Ramos (cell line): ENCODE data around the gene OPCML.

Experiments used
- in situ Hi-C: fragments of 300-500 bp; cut with MboI; formaldehyde crosslinking; loops from one replicate; pipeline ENCODE4 v1.14.3; 2022; ENCODE audit warnings: low sequenced_read_pairs; ENCODE audit not compliant: unreplicated experiment

The OPCML gene

DNA sequence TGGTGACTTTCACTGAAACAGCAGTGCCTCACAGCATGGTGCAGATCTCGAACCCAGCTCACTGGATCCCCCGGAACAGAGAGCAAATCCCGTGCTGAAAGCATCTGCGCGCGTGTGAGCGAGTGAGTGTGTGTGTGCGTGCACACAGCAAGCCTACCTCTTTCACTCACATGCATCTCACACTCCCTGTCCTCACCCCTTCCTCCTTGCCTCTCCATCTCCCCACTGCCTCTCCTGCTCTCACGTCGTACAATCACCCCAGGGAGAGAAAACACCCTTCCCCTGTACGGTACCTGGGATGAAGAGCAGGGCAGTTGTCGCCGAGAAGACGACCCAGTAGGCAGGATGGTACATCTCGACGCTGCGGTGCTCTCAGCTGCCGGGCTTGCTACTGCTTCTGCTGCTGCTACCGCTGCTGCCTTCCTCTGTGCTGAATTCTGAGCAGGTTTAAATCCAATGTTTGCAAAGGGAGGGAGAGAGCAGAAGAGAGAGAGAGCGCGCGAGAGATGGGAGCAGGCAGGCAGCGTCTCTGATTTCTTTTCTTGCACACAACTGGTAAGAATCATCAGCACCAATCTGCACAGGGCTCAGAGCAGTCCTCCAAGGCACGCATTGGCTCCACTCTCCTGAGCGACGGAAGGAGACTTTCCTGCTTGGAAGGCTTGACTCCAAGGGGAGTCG lies at the start of gene OPCML:
OPCML (minus strand) TSS at position 531 of the 681 bp plus-strand sequence.
- in situ Hi-C loops, result no loop called here

GRCh38 chr11:133581091-133581490 lies 48.8 kb upstream of the OPCML start:
- in situ Hi-C loops, result no loop called here

GRCh38 chr11:133579165-133580031 lies 47.1 kb upstream of the OPCML start:
- in situ Hi-C loops, result no loop called here

DNA sequence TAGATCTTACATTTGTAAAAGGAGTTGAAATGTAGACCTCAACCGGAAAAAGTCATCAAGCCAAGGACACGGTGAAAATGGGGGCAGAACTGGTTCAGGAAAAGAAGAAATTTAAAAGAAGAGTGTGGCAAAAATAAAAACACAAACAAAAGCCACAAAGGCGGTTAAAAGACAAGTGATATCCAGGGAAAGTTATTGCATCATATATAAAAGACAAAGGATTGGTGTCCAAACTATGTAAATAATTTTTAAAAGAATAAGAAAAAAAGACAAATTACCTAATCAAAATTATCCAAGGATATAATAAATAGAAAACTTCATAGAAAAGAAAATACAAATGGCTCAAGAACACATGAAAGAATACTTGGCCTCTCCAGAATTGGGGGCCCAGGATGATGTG lies 45.1 kb upstream of the OPCML start:
- in situ Hi-C loops, result no loop called here

DNA sequence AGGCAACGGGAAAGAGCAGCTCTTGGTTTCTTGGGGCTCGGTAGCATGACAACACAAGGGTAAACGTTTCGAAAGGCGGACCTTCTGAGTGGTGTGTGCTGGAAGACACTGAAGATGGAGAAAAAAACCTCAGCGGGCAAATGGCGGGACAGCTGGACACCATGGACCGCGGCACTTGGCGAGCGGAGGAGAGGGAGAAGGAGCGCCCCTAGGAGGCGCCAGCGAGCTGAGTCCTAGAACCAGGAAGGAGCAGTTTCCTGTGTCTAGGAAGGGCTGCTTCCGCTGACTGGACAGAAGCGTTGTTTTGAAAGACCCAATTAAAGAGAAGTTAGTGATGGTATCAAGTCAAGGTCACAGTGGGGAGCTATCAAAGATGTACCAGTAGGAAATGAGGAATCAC lies 44.0 kb upstream of the OPCML start:
- in situ Hi-C loops, result no loop called here

GRCh38 chr11:133573081-133573480 lies 40.8 kb upstream of the OPCML start:
- in situ Hi-C loops, result no loop called here

DNA sequence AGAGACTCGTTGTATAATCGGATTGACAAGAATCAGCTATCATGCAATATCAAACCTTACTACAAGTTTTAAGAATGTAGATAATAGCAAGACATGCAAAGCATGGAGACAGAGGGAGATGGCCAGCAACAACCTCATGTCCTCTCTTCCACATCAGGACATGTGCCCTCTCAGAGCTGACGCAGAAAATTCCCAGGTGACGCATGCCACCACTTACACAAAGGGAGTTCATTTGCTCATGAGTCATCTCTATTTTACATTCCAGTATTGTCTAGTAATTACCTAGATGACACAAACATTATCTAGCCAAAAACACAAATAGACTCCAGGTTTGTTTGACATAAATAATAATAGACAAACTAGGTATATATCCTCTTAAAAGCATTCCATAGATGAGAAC lies 38.1 kb upstream of the OPCML start:
- in situ Hi-C loops, result no loop called here

- in situ Hi-C loops, result no loop called here
These were observed 31.3 kb upstream of the OPCML start for GRCh38 chr11:133563505-133564025.

DNA sequence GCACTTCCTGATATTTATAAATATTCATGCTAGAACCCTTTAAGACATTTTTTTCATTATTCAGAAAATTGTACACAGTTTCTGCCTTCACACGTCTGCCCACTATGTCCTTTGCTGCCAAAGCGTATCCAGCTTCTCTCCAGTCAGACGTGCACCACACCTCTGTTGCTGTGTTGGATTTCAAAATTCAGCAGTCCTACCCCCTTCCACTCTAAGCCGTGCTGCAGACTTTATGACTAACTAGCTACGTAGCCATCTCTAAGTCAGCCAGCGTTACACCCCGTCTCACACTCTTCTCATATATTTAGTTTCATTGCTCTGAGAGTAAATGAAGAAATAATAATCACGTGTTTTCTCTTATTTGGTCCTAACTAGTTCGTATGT lies 28.2 kb upstream of the OPCML start:
- in situ Hi-C loops, result no loop called here

- in situ Hi-C loops, result no loop called here
These were observed 27.7 kb upstream of the OPCML start for GRCh38 chr11:133559833-133560471.

DNA sequence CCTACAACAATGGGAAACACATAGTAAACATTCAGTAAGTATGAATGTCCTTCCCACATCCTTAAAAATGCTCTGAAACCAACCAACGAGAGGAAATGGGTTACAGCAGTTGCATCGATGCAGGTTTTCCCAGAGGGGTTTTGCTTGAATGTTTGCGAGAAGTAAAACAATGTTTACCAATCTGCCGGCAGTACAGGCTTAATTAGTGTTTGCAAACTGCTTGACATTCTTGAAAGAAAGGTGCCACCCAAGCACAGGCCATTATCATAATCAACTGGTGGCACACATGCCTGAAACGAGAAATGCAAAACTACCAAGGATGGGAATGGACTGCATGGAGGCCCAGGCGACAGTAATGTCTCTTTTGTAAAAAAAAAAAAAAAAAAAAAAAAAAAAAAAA lies 27.1 kb upstream of the OPCML start:
- in situ Hi-C loops, result no loop called here

DNA sequence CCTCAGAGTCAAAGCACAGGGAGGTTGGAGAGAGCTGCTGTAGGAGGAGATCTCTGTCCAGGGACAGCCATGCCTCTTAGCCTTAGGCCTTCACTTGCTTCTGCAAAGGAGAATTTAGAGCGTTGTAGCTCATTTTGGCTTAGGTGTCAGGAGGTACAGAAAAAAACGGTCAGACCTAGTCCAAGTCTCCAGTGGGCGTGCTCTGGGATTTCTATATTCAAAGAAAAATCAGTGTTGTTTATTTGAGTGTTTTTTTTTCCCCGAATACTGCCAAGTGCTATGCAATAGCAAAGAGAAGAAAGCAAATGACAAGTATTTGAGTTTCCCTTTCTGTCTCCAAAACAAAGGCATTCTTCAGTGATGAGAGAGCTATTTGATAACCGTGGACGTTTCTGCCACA lies 22.7 kb upstream of the OPCML start:
- in situ Hi-C loops, result no loop called here

- in situ Hi-C loops, result no loop called here
These were observed 21.8 kb upstream of the OPCML start for GRCh38 chr11:133553885-133554740.

GRCh38 chr11:133552938-133553337 lies 20.6 kb upstream of the OPCML start:
- in situ Hi-C loops, result no loop called here

DNA sequence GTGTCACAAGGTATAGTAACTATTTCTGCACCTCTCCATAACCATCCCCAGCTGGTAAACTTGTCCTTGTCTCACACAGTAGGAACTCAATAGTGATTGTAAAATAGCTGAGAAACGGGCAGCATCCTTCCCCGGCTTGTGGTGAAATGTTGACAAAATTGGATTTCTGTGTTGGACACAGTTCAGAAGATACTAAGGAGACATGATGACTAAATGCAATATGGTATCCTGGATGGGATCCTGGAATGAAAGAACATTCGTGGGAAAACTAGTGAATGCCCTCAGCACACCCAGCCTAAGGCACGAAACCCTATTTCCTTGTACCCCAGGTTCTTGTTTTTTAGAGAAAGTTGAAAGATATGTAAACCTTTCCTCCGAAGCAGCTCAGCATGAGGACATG lies 18.8 kb upstream of the OPCML start:
- in situ Hi-C loops, result no loop called here

- in situ Hi-C loops, result no loop called here
These were observed 17.5 kb upstream of the OPCML start for GRCh38 chr11:133549826-133550225.

- in situ Hi-C loops, result no loop called here
These were observed 16.3 kb upstream of the OPCML start for GRCh38 chr11:133548641-133549040.

- in situ Hi-C loops, result no loop called here
These were observed 15.7 kb upstream of the OPCML start for GRCh38 chr11:133547808-133548494.

GRCh38 chr11:133545199-133545803 lies 13.0 kb upstream of the OPCML start:
- in situ Hi-C loops, result no loop called here
